ENCODE results near the gene TSPAN15. TPM values are rescaled to one million over a fixed set of nuclear protein-coding genes. Genes with fewer than 3 reads are reported as not detected.

TSPAN15 gene
- polyA plus RNA-seq, 3 donors: 49.7 to 64.2 (median 59.6) TPM

GRCh38 chr10:69498711-69499471 is 47.6 kb downstream of the TSPAN15 start:
- DNase-seq: no peak

- no peak for DNase-seq
Measured at GRCh38 chr10:69499726-69500689, 48.7 kb downstream of the TSPAN15 start.

GRCh38 chr10:69500864-69501468 is 49.7 kb downstream of the TSPAN15 start:
- DNase-seq: no peak

GRCh38 chr10:69501657-69502056 is 50.4 kb downstream of the TSPAN15 start:
- DNase-seq: no peak

GRCh38 chr10:69502589-69502988 is 51.3 kb downstream of the TSPAN15 start:
- no peak for DNase-seq

GRCh38 chr10:69503001-69503895 is 52.0 kb downstream of the TSPAN15 start:
- no peak for DNase-seq

GRCh38 chr10:69503896-69504265 is 52.6 kb downstream of the TSPAN15 start:
- no peak for DNase-seq

GRCh38 chr10:69504576-69505250 is 53.4 kb downstream of the TSPAN15 start:
- DNase-seq: no peak

GRCh38 chr10:69505636-69506318 is 54.5 kb downstream of the TSPAN15 start:
- no peak for DNase-seq

GRCh38 chr10:69506487-69506833 is 55.2 kb downstream of the TSPAN15 start:
- no peak for DNase-seq

GRCh38 chr10:69506834-69507713 is 55.8 kb downstream of the TSPAN15 start:
- DNase-seq: no peak

GRCh38 chr10:69508738-69509340 is 57.6 kb downstream of the TSPAN15 start:
- no peak for DNase-seq

- no peak for DNase-seq
Measured at GRCh38 chr10:69512901-69513300, 61.6 kb downstream of the TSPAN15 start.

- no peak for DNase-seq
Measured at GRCh38 chr10:69513617-69514016, 62.4 kb downstream of the TSPAN15 start.

- peak; percentile 49 for DNase-seq
Measured at GRCh38 chr10:69515699-69516259, 64.5 kb downstream of the TSPAN15 start.

GRCh38 chr10:69516316-69516715 is 65.1 kb downstream of the TSPAN15 start:
- DNase-seq: peak; percentile 11

- DNase-seq: no peak
Measured at GRCh38 chr10:69516796-69517195, 65.5 kb downstream of the TSPAN15 start.

GRCh38 chr10:69517271-69517848 is 66.1 kb downstream of the TSPAN15 start:
- DNase-seq: no peak
